ENCODE data around the gene SENP5. TPM values are rescaled to one million over a fixed set of nuclear protein-coding genes. Genes with fewer than 3 reads are reported as not detected.

Gene SENP5
- total and polyA plus RNA-seq, 9 of the 15 experiments (the other 6 are each of a cell fraction or from before 2014, with no cell fraction given), result 18.3 to 59.7 (median 35.8) TPM

DNA sequence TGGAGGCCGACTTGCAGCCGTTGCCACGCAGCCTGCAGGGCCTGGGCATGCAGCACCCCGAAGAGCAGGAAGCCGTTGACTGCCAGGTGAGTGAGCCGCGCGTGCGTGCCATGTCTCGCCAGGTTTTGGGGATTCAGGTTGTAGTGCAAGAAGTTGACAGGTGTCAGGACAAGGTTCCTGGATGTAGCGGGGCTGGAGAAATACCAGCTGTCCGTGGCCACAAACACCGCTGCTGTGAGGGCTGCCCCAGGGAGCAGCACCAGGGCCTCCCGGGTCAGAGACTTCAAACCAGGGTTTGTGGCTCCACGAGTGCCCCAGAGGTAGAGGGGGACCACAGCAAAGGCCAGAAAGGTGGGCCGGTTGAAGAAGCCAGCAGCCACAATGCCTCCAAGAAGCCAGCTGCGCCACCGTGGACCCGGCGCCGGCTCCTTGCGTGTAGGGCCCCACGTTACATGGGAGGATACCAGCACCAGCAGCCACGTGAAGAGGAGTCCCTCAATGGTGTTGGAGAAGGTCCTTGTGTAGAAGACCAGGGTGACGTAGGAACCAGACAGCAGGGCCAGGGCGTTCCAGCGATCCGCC lies 80.2 kb downstream of the SENP5 start:
- peak; percentile 35; the same call in 2 of the 3 replicates for ATAC-seq
- ChIA-PET CTCF (ENCODE audit: low intra/inter-chr PET ratio) (no interaction called here), POLR2A (interaction anchor here (0.6 to 0.8 kb wide), 2 partner anchors 10 to 12 kb away, joined by 3 read pairs; no protein-coding TSS in a partner anchor)
- Histone ChIP-seq H3K9me1 (ENCODE audit: control insufficient read depth, insufficient read depth, low read length) (no peaks in the 10 kb centered on the region), H3K4me1 (replicated peaks in 1 of 2; ENCODE audit: control insufficient read depth in 2 of 2, insufficient read depth in 2 of 2, low read length in 2 of 2) (peaks cover 2 to 20% of the 10 kb centered on the region in 2 experiments; a peak in 4 of 5 replicates), H3K9me3 (replicated peaks; ENCODE audit: control insufficient read depth, insufficient read depth, low read depth, low read length) (no peaks in the 10 kb centered on the region), H3K4me3 (no peak overlapping the region), H3K36me3 (ENCODE audit: control insufficient read depth, insufficient read depth, low read length) (peaks cover 15% of the 10 kb centered on the region; the same call in 1 of the 3 replicates), H3K9ac (ENCODE audit: insufficient read depth in 1 of 2, low read depth in 2 of 2, low read length in 2 of 2) (peak overlapping the region in 1 of 2 experiments; percentile 28; a peak in 2 of 4 replicates), H3K27ac (ENCODE audit: extremely low read depth, low read depth, low read length) (no peak overlapping the region), H3K27me3 (ENCODE audit: control insufficient read depth in 2 of 2, insufficient read depth in 2 of 2, low read length in 2 of 2) (peaks cover 0 to 4% of the 10 kb centered on the region in 2 experiments; a peak in 1 of 5 replicates), H2AFZ (ENCODE audit: low read depth, low read length) (peak overlapping the region; percentile 80), H3K79me2 (ENCODE audit: control insufficient read depth, insufficient read depth, low read length) (peaks cover 21% of the 10 kb centered on the region), H3K4me2 (ENCODE audit: insufficient read depth, low read length) (no peak overlapping the region), H4K20me1 (replicated peaks; ENCODE audit: control insufficient read depth, insufficient read depth, low read length) (no peaks in the 10 kb centered on the region)
- TF ChIP-seq, protein P1, sequence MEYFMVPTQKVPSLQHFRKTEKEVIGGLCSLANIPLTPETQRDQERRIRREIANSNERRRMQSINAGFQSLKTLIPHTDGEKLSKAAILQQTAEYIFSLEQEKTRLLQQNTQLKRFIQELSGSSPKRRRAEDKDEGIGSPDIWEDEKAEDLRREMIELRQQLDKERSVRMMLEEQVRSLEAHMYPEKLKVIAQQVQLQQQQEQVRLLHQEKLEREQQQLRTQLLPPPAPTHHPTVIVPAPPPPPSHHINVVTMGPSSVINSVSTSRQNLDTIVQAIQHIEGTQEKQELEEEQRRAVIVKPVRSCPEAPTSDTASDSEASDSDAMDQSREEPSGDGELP (CRISPR knock-in tag; IDR thresholded peaks at IDR 0.05; ENCODE audit: borderline replicate concordance), result 0 out of 2 replicates have a peak, but pooled peaks have one; percentile 20
- no peak for TF ChIP-seq MEF2A (IDR thresholded peaks at IDR 0.05; ENCODE audit: control insufficient read depth, low read depth, low read length)
- no peak for DNase-seq (ENCODE audit: extremely low read depth in 1 of 4, low spot score in 3 of 4)
- intact Hi-C loops (cut with micrococcal nuclease) (loop anchor here (10.0 kb wide), 2 partner anchors 233 to 423 kb away; partner anchors contain the start of genes CEP19 and PIGX), in situ Hi-C loops (cut with MboI) (no loop called here)
- no peak for FAIRE-seq
- no TSS peak for BruUV-seq (replicated peaks)
- 78% methylated on average over 22 of the region's 28 CpGs for WGBS (ENCODE audit: insufficient coverage, low coverage, missing lambda C conversion rate)

Data from K562 (cell line).